EL (cell line): ENCODE results near the gene FOXO3.
"Not testable (repeated sequence)": the region's sequence is repeated elsewhere in the genome, so short reads cannot be mapped to it uniquely, and the experiment has no call there.

Source experiments
- DNase-seq: peaks from one replicate; pipeline ENCODE4 v3.0.0-alpha.2; 2016

FOXO3 gene

DNA sequence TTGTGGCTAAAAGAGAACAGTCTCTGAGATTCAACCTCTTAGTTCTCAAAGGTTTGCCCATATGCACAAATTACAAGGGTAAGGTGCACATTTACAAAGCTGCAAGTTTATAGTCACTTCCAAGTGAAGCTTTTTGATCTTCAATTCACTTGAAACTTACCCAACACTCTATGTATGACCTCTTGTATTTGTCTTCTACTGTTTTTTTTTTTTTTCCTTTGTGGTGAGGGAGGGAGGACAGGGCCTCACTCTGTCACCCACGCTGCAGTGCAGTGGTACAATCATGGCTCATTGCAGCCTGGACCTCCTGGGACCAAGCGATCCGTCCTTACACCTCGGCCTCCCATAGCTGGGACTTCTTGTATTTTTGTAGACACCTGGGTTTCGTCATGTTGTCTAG is 4.5 kb upstream of the FOXO3 start:
- DNase-seq: no peak

DNA sequence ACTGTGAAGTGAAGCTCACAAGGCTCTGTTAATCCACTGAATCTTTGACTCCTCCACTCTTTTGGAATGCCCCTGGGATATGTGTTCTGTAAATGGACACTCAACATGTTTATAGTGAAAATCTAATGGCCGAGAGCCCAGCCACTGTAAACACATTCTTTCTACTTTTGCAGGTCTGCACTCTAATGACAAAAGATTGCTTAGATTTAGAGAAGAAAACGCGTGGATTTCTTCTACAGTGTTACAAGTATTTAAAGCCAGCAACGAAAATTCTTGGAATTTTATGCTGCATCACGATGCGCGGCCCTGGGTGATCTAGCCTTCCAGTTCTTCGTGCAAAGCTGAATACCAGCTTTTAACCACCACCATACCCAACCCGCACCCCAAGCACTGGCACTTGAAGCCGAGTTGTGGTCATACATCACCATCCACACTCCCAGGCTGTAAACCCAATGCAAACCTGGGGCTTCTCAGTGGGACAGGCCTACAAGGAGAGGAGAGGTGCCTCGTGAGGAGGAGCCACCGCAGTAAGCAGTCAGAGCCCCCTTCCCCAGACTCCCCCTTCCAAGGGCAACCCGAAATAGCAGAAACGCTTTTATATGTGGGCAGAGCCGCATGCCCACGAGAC is 3.7 kb upstream of the FOXO3 start:
- DNase-seq: peak; percentile 23

DNA sequence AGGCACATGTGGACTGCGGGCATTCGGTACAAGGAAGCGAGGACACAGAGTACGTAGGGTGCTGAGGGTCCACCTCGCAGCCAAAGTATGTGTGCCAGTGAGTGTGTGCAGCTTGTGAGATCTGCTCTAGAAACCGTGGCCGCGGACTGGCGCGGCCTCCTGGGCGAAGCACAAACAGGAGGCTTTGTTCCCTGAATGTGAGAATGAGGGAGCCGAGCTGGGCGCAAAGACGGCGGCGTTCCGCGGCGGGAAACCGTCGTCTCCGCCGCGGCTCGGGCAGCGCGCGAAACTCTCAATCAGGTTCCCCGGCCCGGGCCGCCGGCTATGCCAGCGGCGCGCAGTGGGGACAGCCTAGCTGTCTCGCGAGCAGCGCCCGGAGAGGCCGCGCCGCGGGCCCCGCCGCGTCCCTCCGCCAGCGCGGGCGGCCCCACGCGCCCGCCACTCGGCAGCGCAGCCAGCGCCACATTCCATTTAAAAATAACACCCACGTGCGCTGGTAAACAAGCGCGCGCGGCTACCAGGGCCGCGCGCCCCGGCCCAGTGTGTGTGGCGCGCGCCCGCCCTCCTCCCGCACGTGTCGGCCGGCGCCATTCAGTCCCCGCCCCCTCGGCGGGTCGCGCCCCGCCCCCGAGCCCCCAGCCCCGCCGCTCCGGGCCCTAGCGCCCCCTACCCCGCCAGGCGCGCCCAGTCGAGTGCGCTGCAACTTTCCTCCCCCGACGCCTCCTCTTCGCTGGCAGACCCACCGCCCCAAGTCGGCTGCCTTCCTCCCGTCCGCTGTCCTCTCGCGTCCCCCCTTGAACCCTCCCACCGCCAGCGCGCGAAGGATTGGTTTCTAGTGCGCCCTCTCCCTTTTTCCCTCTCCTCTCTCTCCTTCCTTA is 3.0 kb upstream of the FOXO3 start:
- DNase-seq: peak; percentile 69

DNA sequence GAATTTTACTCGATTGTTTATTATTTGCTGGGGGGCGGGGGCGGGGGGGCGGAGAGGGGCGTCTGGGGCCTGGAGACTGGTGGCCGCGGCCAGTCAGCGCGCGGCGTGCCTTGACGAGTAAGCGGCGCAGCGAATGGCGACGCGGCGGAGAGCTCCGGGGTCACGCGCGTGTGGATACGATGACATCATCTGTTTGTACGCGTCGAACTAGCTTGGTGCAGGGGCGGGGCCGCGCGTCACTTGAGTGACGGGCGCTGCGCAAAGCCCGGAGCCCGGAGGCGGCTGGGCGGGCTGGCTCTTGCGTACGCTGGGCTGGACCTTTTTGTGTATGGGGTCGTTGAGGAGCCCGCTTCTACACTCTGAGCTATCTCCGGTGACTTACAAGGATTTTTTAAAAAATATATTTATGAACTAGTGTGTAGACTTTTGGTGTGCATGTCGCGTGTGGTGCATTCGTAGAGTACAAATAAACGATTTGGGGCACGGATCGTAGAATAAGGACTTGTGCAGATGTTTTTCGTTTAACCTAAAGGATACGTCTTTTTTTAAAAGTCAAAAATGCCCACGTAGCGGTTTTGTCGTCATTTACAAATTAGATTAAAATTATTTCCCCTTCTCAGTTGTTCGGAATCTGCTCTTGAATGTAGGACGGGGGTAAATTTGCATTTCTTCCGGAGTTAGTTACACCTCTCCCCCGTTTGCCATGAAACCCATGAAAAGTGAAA is 2.2 kb upstream of the FOXO3 start:
- peak; percentile 99 for DNase-seq

DNA sequence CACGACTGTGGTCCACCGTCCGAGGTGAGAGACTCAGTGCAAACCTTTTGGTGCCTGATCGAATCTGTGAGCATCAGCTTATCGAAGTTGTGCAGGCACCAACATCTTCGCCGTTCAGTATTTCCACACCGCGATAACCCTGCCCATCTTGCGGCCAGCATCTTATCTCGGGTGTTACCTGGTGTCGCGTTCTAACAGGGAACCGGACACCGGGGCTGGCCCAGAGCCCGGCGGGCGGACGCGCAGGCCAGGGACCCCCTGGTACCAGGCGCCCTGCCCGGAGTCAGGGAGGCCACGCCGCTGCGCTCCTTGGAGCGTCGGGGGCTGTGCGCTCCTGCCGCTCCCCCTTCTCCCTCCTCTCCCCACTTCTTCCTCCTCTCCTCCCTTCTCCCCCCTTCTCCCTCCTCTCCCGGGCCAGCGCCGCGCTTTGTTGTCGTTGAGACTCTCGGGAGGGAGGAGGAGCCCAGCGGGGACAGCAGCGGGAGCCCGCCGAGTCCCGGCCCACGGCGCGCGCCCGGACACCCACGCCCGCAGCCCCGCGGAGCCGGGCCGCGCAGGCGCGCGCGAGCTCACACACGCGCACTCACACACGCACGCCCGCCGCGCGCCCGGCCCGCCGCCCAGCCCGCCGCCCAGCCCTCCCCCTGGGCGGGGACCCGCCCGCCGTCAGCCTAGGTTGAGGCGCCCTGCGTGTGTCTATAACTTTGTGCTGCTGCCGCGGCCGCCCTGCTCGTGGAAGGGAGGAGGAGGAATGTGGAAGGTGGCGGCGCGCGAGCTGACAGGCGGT is 1.4 kb upstream of the FOXO3 start:
- DNase-seq: peak; percentile 90

DNA sequence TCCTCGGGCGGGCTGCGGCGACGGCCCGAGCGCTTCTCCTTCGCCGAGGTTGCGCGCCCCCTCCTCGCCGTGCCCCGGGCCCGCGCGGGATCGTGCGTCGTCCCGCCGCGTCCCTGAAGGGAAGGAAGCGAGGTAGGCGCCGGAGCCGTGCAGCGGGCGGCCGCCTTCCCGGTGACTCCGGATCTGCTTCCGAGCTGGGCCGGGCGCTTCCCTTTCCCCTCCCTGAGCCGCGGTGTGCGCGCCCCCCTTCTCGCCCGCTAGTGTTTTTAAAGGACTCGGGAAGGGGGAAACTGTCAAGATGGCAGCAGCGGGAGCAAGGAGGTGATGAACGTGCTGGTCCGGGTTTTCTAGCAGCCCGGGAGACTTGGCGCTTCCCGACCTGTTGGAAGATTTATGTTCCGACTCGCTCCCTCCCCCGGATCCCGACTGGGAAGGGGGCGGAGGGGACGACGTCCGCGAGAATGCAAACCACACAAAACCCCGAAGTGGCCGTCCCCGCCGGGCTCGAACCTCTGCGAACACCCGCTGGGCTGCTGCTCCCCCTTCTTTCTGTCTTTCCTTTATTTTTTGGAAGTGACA is 744 bp upstream of the FOXO3 start:
- DNase-seq: peak; percentile 76

DNA sequence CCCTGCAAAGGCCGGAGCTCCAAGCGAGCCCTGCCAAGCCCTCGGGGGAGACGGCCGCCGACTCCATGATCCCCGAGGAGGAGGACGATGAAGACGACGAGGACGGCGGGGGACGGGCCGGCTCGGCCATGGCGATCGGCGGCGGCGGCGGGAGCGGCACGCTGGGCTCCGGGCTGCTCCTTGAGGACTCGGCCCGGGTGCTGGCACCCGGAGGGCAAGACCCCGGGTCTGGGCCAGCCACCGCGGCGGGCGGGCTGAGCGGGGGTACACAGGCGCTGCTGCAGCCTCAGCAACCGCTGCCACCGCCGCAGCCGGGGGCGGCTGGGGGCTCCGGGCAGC is 561 bp downstream of the FOXO3 start:
- DNase-seq: not testable (repeated sequence)

DNA sequence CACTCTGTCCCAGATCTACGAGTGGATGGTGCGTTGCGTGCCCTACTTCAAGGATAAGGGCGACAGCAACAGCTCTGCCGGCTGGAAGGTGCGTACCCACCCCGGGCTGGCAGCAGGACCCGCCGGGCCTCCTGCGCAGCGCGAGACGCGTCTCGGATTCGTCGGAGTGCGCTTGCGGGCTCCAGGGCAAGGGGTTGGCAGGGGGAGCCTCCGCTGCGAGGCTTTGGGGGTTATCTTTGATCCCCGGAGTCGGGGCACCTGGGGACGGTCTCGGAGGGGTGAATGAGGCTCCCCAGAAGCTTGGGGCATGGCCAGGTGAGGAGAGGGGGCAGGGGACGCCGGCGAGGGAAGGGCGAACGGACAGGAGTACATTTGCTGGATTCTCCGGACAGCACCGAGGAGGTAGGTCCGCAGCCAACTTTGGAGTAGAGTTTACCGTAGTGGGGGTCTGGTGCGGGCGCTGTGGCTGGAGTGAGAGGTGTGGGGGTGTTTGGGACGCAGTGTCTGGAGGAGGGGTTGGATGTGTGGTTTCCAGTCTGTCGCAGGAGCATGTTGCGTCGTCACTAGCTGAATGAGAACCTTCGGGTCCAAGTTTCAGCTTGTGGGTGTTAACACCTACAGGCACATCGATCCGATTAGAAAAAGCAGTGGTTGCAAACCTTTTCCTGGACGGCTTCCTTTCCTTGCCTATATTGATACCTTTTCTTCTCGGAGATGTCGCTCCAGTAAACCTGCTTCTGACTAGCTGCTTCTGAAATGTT is 1.2 kb downstream of the FOXO3 start:
- peak; percentile 39 for DNase-seq

DNA sequence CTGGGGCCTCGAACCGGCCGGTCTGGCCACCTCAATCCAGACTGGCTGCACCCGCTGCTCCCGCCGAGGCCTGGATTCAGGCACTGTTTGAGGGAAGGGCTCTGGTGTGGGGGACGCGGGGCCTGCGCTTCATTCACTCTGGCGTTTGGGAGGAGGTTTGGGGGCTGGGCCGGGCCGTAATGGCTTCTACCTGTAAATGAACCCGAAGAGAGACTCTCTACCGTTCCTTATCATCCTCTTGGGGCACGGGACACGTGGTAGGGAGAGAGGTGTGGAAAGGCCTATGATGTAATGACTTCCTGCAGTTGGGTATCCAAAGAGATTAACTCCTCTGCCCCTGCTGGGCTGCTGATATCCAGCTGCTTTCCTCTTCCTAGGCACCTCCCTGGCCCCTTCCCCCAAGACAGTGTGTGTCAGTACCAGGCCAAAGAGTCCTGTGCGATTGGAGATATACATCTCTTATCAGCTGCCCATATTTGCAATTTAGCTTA is 1.8 kb downstream of the FOXO3 start:
- peak; percentile 90 for DNase-seq

DNA sequence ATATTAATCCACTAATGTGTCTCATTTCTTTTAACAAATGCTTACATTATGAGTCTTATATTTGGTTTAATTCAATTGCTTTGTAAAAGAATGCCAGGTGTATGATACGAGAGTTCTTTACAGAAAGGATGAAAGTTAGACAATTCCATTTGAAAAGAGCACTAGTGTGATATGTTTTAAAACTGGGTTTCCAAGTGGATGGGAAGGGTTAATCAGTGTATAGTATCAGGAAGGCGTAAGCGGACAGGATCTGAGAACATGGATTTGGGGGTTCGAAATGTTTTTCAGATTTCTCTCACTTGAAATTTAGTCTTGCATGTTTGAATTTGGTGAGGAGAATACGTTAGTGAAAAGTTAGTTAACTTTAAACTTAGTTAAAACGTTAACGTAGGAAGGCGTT is 2.6 kb downstream of the FOXO3 start:
- DNase-seq: no peak

DNA sequence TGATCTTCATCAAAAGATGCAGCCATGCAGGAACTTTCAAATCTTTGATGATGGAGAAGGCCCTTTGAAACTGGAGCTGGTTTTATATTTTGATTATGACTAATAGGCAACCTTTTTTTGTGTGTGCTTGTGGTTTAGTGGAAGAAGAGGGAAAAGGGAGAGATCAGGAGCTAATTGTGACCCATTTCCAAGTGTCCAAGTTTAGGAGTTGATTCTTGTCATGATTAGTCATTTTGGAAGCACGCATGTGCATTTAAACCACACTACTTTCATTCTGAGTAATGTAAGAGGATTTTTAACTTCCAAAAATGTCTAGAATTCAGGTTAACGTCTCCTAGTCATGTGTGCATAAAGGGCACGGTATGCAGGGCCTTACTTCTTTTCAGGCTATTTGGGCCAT is 3.5 kb downstream of the FOXO3 start:
- DNase-seq: peak; percentile 97

DNA sequence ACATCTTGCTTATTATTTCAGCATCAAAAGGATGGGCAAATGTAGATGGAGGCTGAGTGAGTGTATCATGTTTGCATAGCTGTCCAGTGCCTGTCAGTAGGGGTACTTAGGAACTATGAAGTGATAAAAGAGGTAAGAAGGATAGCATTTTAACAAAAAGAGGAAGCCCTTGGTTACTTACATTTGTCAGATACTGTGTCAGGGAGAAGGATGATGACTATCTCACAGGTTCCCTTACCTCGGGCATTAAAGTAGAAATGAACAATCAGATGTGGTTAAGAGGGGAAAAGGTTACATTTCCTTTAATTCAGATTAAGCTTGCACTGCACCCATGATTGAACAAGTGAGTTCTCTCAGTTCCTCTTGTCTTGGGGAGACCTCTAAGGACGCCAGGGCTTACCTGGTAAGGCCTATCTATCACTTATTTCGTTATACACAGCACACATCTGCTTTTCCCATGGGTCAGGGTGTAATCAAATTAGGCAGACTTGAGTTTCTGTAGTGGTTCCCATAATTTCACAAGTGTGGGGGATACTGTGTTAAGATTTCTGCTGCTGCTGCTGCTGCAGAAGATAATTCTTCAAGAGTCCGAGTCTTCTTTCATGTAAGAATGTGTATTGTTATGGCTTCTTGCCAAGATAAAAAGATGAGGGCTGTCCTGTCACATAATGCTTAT is 4.5 kb downstream of the FOXO3 start:
- DNase-seq: peak; percentile 34

DNA sequence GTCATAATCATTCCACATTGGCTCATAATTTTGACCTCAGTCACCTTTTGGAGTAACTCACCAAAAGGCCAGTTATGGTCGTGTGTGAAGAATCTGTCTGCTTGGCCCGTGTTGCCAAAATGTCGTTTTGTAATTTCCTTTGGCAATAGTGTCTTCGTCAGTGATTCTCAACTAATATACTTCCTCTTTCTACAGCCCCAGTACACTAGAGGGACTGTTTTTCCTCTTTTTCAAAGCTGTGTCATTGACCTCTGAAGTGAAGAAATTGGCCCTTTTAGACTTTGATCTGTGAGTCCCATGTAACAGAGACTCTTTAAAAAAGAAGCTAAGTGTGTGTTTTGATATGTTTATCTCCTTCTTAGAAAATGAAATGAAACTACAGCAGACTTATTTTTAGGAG is 5.2 kb downstream of the FOXO3 start:
- DNase-seq: peak; percentile 87

DNA sequence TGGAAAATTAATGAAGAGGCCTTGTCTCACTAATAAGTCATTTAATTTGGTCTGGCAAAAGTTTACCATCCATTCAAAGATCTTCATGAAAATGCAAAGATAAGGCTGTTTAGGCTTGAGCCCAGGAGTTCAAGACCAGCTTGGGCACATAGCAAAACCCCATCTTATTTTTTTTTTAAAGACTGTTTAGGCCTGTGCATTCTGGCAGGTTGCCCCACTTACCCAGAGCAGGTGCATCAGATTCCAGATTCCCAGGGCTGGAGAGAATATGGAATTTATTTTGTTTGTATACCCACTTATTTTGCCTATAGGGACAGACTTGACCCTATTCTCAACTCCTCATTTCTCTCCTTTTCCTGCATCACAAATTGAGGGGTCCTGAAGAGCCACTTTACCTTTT is 5.7 kb downstream of the FOXO3 start:
- DNase-seq: no peak

DNA sequence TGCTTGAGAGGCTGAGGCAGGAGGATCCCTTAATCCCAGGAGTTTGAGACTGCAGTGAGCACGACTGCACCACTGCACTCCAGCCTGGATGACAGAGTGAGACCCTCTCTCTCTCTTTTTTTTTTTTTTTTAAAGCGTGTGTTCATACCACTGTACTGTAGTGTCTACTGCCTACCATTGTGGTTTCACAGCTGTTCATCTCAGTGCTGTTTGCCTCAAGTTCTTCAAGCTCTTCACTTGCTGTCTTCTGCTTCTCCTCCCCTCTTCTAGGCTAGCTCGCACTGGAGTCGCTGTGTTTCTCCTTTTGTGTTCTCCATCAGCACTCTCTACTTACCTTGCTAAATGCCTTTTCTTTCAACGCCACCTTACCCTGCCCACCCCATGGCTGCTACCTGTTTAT is 7.4 kb downstream of the FOXO3 start:
- DNase-seq: no peak

DNA sequence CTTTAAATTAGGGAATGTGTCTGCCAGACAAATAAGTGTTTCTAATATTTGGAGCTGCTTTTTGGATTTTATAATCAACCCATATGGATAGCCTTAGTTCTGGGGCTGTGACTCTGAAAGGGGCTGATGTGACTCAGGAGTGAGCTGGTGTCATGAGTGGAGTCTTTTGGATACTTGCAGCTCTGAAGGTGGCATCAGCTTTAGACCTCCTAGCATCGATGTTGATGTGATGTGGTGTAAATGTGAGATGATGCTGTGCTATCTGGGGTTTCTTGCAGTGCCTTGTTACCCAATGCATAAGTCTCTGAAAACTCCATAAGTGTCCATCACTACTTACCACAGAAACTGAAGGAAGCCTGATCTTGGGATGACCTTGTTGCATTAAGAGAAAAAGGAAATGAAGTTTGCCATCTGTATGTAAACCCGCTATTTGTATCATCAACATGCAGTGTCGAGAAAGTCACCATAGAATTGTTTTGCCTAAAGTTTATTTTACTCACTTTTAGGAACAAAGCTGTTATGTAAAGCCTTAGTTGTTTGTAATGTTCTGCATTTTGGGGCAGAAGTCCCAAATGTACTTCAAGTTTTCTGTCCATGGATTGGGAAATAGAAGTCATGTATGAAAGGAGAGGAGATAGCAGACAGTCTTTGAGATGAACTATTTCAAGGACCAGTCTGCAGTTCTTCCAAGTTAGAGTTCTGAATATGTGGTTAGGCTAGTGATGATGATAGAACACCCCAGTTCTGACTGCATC is 8.0 kb downstream of the FOXO3 start:
- no peak for DNase-seq

DNA sequence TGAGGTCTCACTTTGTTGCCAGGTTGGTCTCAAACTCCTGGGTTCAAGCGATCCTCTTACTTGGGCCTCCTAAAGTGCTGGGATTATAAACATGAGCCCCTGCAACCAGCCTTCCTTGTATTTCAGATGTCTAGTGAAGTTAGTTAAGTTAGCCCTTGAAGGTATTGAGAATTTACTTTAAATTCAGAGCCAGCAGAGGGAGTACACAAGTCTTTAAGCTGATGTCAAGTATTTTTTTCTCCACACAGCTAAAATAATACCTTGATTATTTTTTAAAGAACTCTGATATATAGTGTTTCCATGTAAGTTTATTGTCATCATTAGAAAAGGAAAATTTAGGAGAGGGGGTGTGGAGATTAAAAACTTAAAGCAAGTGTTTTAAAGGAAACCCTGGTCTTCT is 9.8 kb downstream of the FOXO3 start:
- DNase-seq: no peak

DNA sequence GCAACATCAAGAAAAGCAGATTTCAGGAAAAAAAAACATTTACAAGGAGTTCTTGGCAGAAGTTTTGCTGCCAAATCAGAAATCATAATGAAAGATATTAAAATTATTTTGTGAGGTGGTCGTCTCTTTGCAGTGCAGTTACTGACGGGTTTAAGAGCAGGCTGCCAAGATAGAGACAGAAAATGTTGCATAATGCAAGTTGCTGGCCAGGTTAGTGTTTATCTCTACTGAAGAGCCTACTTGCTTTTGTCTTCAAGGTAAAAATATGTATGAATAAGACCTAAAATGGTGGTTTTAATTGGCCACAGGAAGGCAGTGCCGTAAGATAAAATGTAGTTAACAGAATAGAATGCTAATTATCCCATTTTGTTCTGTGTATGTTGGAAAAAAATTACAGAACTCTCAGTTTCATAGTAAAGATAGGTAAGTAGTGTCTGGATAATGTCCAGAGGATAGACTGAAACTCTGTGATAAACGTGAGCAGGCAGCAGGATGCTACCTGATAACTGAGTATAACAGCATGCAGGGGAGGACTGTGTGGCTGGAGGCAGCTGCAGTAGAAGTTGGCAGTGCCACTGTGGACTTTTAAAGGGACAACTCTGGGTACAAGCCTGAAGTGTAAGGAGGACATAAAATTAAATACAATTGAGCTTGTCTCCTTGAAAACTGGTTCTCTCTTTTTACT is 13.9 kb downstream of the FOXO3 start:
- DNase-seq: no peak

DNA sequence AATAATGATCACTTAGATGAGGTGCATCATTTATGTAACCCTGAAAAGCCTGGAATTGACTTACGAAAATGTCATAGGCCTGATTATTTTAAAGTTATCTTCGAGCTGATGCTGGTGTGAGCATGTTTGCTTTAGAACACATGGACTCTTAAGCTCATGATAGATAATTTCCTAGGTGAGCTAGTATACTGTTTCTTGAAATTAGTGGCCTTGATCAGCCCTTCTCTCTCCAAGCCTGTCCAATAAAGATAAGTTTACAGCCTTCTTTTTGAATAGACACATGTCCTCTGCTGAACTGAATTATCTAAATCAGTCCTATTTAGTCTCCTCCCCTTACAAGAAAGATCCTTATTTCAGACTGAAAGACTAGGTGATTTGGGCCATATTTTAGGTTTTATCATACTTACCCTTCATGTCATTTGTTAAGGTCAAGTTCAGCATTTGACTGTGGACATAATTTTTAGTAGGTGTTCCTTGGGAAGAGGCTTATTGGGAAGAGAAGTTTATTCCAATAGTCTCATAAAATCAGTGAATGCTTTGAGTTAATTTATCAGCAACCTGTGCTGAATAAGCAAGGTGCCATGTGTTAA is 15.3 kb downstream of the FOXO3 start:
- DNase-seq: no peak
